Measurements from ENCODE around the gene ANGPT4. TPM values are rescaled to one million over a fixed set of nuclear protein-coding genes. Genes with fewer than 3 reads are reported as not detected.

The ANGPT4 gene
- total and polyA plus RNA-seq, 9 of the 15 experiments (the other 6 are each of a cell fraction or from before 2014, with no cell fraction given), result not detected

DNA sequence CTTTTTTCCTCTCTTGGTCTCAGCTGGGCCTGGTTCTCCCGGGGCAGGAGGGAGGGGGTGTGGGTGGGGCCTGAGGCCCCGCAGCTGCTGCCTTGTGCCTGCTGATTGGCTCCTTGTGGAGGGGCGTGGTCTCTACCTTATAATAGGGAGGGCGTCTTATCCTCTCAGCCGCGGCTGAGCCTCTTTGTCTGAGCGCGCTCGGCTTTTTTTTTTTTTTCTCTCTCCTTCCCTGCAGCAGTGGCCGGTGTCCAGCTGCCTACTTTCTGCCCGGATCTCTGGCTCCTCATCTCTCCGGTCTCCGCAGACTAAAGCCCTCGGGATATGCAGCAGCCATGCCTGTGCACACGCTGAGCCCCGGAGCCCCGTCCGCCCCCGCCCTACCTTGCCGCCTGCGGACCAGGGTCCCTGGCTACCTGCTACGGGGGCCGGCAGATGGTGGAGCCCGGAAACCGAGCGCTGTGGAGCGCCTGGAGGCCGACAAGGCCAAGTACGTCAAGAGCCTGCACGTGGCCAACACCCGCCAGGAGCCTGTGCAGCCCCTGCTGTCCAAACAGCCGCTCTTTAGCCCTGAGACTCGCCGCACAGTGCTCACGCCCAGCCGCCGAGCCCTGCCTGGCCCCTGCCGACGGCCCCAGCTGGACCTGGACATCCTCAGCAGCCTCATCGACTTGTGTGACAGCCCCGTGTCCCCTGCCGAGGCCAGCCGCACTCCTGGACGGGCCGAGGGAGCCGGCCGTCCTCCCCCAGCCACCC, 71.5 kb downstream of the ANGPT4 start:
- H3K27me3 ChIP-seq (ENCODE audit: control insufficient read depth in 2 of 2, insufficient read depth in 2 of 2, low read length in 2 of 2), result no peaks in the 10 kb centered on the region
- H3K4me2 ChIP-seq (ENCODE audit: insufficient read depth, low read length), result no peak overlapping the region
- no peak overlapping the region for H2AFZ ChIP-seq (ENCODE audit: low read depth, low read length)
- 46% methylated on average over 13 of the region's 47 CpGs for WGBS (ENCODE audit: insufficient coverage, low coverage, missing lambda C conversion rate)
- ChIA-PET POLR2A (interaction anchor here (0.9 kb wide), 1 partner anchor 11 kb away, joined by 4 read pairs; the partner anchor contains the start of gene FAM110A), CTCF (ENCODE audit: low intra/inter-chr PET ratio) (no interaction called here)
- H3K9me1 ChIP-seq (ENCODE audit: control insufficient read depth, insufficient read depth, low read length), result peaks cover 3% of the 10 kb centered on the region
- H3K4me3 ChIP-seq, result 0 out of 2 replicates have a peak overlapping the region, but pooled peaks have one; percentile 20
- no peak overlapping the region for H3K27ac ChIP-seq (ENCODE audit: extremely low read depth, low read depth, low read length)
- DNase-seq (ENCODE audit: extremely low read depth in 1 of 4, low spot score in 3 of 4), result peak; percentile 91 to 96 (median 96)
- peak; percentile 100 for ATAC-seq
- in situ Hi-C loops (cut with MboI), result no loop called here
- intact Hi-C loops (cut with micrococcal nuclease), result no loop called here
- H3K36me3 ChIP-seq (ENCODE audit: control insufficient read depth, insufficient read depth, low read length), result peaks cover 15% of the 10 kb centered on the region; the same call in 1 of the 3 replicates
- peak; percentile 89 for FAIRE-seq
- H3K4me1 ChIP-seq (replicated peaks in 1 of 2; ENCODE audit: control insufficient read depth in 2 of 2, insufficient read depth in 2 of 2, low read length in 2 of 2), result peaks cover 11 to 53% of the 10 kb centered on the region in 2 experiments; a peak in 4 of 5 replicates
- no peaks in the 10 kb centered on the region for H3K9me3 ChIP-seq (replicated peaks; ENCODE audit: control insufficient read depth, insufficient read depth, low read depth, low read length)
- BruUV-seq (replicated peaks), result no TSS peak
- H4K20me1 ChIP-seq (replicated peaks; ENCODE audit: control insufficient read depth, insufficient read depth, low read length), result 0 out of 2 replicates have a peak, but pooled peaks cover 11% of the 10 kb centered on the region
- H3K79me2 ChIP-seq (ENCODE audit: control insufficient read depth, insufficient read depth, low read length), result peaks cover 7% of the 10 kb centered on the region
- H3K9ac ChIP-seq (ENCODE audit: insufficient read depth in 1 of 2, low read depth in 2 of 2, low read length in 2 of 2), result peak overlapping the region in 1 of 2 experiments; percentile 74; a peak in 1 of 4 replicates
- TF ChIP-seq ZNF41 (CRISPR knock-in tag; conservative IDR thresholded peaks at IDR 0.05) (no peak), MCM5 (IDR thresholded peaks at IDR 0.05; ENCODE audit: low read depth) (no peak), YBX1 (IDR thresholded peaks at IDR 0.05) (no peak), RUNX1 (IDR thresholded peaks at IDR 0.05; ENCODE audit: low read depth) (no peak), ETV5 (CRISPR knock-in tag; IDR thresholded peaks at IDR 0.05; ENCODE audit: low read depth) (no peak), ZNF695 (CRISPR knock-in tag; IDR thresholded peaks at IDR 0.05) (no peak), SP2 (IDR thresholded peaks at IDR 0.05; ENCODE audit: extremely low read depth, low read depth, low read length, poor library complexity, severe bottlenecking) (no peak), ZEB2 (IDR thresholded peaks at IDR 0.05) (no peak), HMGN3 (IDR thresholded peaks at IDR 0.05; ENCODE audit: borderline replicate concordance, extremely low read depth, insufficient read length, low read depth, low read length) (no peak), ZNF384 (IDR thresholded peaks at IDR 0.05; ENCODE audit: low read depth, low read length) (peak; percentile 79)
- TF ChIP-seq, protein P1, sequence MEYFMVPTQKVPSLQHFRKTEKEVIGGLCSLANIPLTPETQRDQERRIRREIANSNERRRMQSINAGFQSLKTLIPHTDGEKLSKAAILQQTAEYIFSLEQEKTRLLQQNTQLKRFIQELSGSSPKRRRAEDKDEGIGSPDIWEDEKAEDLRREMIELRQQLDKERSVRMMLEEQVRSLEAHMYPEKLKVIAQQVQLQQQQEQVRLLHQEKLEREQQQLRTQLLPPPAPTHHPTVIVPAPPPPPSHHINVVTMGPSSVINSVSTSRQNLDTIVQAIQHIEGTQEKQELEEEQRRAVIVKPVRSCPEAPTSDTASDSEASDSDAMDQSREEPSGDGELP (CRISPR knock-in tag; IDR thresholded peaks at IDR 0.05; ENCODE audit: borderline replicate concordance), result peak; percentile 80; the same call in 1 of the 2 replicates
- TF ChIP-seq, protein P2, sequence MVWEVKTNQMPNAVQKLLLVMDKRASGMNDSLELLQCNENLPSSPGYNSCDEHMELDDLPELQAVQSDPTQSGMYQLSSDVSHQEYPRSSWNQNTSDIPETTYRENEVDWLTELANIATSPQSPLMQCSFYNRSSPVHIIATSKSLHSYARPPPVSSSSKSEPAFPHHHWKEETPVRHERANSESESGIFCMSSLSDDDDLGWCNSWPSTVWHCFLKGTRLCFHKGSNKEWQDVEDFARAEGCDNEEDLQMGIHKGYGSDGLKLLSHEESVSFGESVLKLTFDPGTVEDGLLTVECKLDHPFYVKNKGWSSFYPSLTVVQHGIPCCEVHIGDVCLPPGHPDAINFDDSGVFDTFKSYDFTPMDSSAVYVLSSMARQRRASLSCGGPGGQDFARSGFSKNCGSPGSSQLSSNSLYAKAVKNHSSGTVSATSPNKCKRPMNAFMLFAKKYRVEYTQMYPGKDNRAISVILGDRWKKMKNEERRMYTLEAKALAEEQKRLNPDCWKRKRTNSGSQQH (CRISPR knock-in tag; IDR thresholded peaks at IDR 0.05), result no peak
- TF ChIP-seq, protein P3, sequence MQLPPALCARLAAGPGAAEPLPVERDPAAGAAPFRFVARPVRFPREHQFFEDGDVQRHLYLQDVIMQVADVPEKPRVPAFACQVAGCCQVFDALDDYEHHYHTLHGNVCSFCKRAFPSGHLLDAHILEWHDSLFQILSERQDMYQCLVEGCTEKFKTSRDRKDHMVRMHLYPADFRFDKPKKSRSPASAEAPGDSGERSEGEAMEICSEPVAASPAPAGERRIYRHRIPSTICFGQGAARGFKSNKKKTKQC (CRISPR knock-in tag; IDR thresholded peaks at IDR 0.05), result no peak
- TF ChIP-seq, protein P4, sequence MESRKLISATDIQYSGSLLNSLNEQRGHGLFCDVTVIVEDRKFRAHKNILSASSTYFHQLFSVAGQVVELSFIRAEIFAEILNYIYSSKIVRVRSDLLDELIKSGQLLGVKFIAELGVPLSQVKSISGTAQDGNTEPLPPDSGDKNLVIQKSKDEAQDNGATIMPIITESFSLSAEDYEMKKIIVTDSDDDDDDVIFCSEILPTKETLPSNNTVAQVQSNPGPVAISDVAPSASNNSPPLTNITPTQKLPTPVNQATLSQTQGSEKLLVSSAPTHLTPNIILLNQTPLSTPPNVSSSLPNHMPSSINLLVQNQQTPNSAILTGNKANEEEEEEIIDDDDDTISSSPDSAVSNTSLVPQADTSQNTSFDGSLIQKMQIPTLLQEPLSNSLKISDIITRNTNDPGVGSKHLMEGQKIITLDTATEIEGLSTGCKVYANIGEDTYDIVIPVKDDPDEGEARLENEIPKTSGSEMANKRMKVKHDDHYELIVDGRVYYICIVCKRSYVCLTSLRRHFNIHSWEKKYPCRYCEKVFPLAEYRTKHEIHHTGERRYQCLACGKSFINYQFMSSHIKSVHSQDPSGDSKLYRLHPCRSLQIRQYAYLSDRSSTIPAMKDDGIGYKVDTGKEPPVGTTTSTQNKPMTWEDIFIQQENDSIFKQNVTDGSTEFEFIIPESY (CRISPR knock-in tag; IDR thresholded peaks at IDR 0.05), result peak; percentile 79
- TF ChIP-seq, protein P5, sequence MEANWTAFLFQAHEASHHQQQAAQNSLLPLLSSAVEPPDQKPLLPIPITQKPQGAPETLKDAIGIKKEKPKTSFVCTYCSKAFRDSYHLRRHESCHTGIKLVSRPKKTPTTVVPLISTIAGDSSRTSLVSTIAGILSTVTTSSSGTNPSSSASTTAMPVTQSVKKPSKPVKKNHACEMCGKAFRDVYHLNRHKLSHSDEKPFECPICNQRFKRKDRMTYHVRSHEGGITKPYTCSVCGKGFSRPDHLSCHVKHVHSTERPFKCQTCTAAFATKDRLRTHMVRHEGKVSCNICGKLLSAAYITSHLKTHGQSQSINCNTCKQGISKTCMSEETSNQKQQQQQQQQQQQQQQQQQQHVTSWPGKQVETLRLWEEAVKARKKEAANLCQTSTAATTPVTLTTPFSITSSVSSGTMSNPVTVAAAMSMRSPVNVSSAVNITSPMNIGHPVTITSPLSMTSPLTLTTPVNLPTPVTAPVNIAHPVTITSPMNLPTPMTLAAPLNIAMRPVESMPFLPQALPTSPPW (CRISPR knock-in tag; IDR thresholded peaks at IDR 0.05), result peak; percentile 81

Data from K562 (cell line).